Upper lobe of left lung (tissue), 4 donors: ENCODE measurements around the gene F12.

Source experiments
- CTCF ChIP-seq, 6 experiments: fragments of 450-650 bp in 4 of 6; fragments of 200-600 bp in 2 of 6; sonication (generic) in 2 of 6; IDR thresholded peaks; one replicate each; pipeline ENCODE4 v1.5.1; 2016 to 2019; ENCODE audit warnings: antibody characterized with exemption in 6 of 6
- EP300 ChIP-seq, 4 donors: sonication (generic); formaldehyde crosslinking; IDR thresholded peaks; one replicate each; pipeline ENCODE4 v1.5.1; 2017; ENCODE audit warnings: antibody characterized with exemption in 4 of 4, control low read depth in 2 of 4
- POLR2A ChIP-seq, 4 donors: fragments of 450-650 bp; IDR thresholded peaks; one replicate each; pipeline ENCODE4 v1.5.1; 2016 to 2017; ENCODE audit warnings: antibody characterized with exemption in 4 of 4, mild to moderate bottlenecking in 2 of 4
- POLR2AphosphoS5 ChIP-seq, 2 donors: sonication (generic); formaldehyde crosslinking; IDR thresholded peaks; one replicate each; pipeline ENCODE4 v1.5.1; 2017; ENCODE audit warnings: antibody characterized with exemption in 2 of 2

- TF ChIP-seq POLR2A (IDR thresholded peaks at IDR 0.05) (no peak), CTCF (IDR thresholded peaks at IDR 0.05) (no peak), POLR2AphosphoS5 (IDR thresholded peaks at IDR 0.05) (no peak), EP300 (IDR thresholded peaks at IDR 0.05) (no peak)
Measured at GRCh38 chr5:177430140-177430951, 21.0 kb upstream of the F12 start.
